Spleen (tissue), 11 donors: ENCODE measurements around the gene SRGAP2. TPM values are rescaled to one million over a fixed set of nuclear protein-coding genes. Genes with fewer than 3 reads are reported as not detected.
"Not testable (repeated sequence)": the region's sequence is repeated elsewhere in the genome, so short reads cannot be mapped to it uniquely, and the experiment has no call there.

Experiments
- DNase-seq: peaks from one replicate; pipeline ENCODE4 v3.0.0-alpha.2; 2020
- H3K27ac ChIP-seq, 8 donors: fragments of 200-600 bp; sonication (generic) in 7 of 8; 1 replicate in 4 of 8; 2 replicates in 4 of 8; pipeline versions ENCODE4 v1.5.0 to v1.8.0; 2016 to 2021; ENCODE audit warnings: inconsistent platforms in 4 of 8, mild to moderate bottlenecking in 4 of 8, moderate library complexity in 1 of 8
- H3K27me3 ChIP-seq, 7 donors: fragments of 200-600 bp; sonication (generic) in 6 of 7; replicated peaks in 1 of 7; 1 replicate in 4 of 7; 2 replicates in 3 of 7; pipeline versions ENCODE4 v1.5.0 to v1.8.0; 2016 to 2021; ENCODE audit warnings: inconsistent platforms in 3 of 7, mild to moderate bottlenecking in 1 of 7
- H3K36me3 ChIP-seq, 6 donors: fragments of 200-600 bp; sonication (generic) in 5 of 6; 1 replicate in 4 of 6; 2 replicates in 2 of 6; pipeline versions ENCODE4 v1.5.0 to v1.8.0; 2016 to 2021; ENCODE audit warnings: inconsistent platforms in 2 of 6
- H3K4me1 ChIP-seq, 6 donors: fragments of 200-600 bp; sonication (generic) in 5 of 6; 1 replicate in 3 of 6; 2 replicates in 3 of 6; pipeline versions ENCODE4 v1.5.0 to v1.8.0; 2016 to 2021; ENCODE audit warnings: inconsistent platforms in 3 of 6
- H3K4me3 ChIP-seq, 8 donors: fragments of 200-600 bp; sonication (generic) in 7 of 8; 1 replicate in 4 of 8; 2 replicates in 4 of 8; pipeline versions ENCODE4 v1.5.0 to v1.8.0; 2016 to 2021; ENCODE audit warnings: inconsistent platforms in 4 of 8, mild to moderate bottlenecking in 4 of 8, moderate library complexity in 2 of 8
- H3K9me3 ChIP-seq, 8 donors: fragments of 200-600 bp; sonication (generic) in 7 of 8; 1 replicate in 4 of 8; 2 replicates in 4 of 8; pipeline versions ENCODE4 v1.5.0 to v1.8.0; 2016 to 2021; ENCODE audit warnings: inconsistent platforms in 4 of 8
- WGBS, 5 donors: extraction: QIAGEN DNeasy Blood & Tissue Kit in 3 of 5; methylation state at CpG; one replicate each; pipeline versions ENCODE4 v1.1.5 to v1.1.7; 2013 to 2018; 5-methylcytosine and 5-hydroxymethylcytosine counted together
- intact Hi-C: fragments of 100-400 bp; cut with DNase I; formaldehyde crosslinking; loops from one replicate; pipeline ENCODE4 v1.15.0; 2023; ENCODE audit warnings: low total_unique reads
- polyA plus RNA-seq, 3 donors: library from polyadenylated mRNA; stranded (reverse); fragments of 200-250 nt; gene quantifications; one replicate each; pipeline ENCODE4 v1.2.1, GENCODE V29; 2013
- total RNA-seq, 7 donors: library from RNA; depleted of rRNA in 3 of 7; stranded (reverse); fragments of >200 nt in 3 of 7; fragmentation: NEBNext Ultra II Directional in 4 of 7; extraction: Animal tissue kit (Norgen Biotek cat#: 25700) in 4 of 7; gene quantifications; one replicate each; pipeline versions ENCODE4 v1.1.0 to v1.2.1, GENCODE V29; 2016 to 2021
- donor health status: healthy with polysubstance abuse.
- donor health status: DM: no; HTN: no; CAD: no; lungs with moderate emphysema.
- donor health status: DM: no; HTN: no; CAD: no.
- donor health status: Bipolar disorder and iron deficiency.
- donor health status: healthy.
- donor health status: DM: no; HTN: no; CAD: no.
- donor health status: DM: yes; HTN: yes; CAD: no.

SRGAP2 gene
- total and polyA plus RNA-seq, 10 donors: 11.9 to 174 (median 97.0) TPM

DNA sequence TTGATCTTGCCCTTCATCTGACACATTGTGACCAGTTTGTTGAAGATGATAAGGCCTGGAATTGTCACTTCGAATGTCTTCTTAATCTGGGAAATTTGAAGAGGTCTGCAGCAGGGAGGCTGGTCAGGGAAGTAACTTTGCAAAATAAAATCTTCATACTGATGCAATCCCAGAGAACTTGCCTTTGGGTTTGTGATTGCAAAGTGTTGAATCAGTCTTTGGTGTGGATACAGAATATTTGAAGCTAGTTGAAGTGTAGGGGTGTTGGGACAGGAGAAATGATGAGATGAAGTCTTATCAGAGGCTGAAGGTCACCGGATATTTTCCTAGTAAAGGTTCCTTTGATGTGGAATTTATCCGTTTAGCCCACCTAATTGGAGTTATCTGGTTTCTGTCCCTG, 42.1 kb downstream of the SRGAP2 start:
- H3K4me3 ChIP-seq, H3K27ac ChIP-seq, H3K9me3 ChIP-seq, H3K36me3 ChIP-seq, intact Hi-C loops, DNase-seq, H3K27me3 ChIP-seq, H3K4me1 ChIP-seq: not testable (repeated sequence)
- 70 to 91% (median 71%) methylated on average over 1 of the region's 3 CpGs for WGBS, 5 donors

- H3K27me3 ChIP-seq, H3K4me1 ChIP-seq, H3K9me3 ChIP-seq, H3K4me3 ChIP-seq, H3K36me3 ChIP-seq, H3K27ac ChIP-seq, intact Hi-C loops, DNase-seq: not testable (repeated sequence)
- no CpG with 5 or more reads among the region's 10 CpGs for WGBS, 5 donors
These were observed 43.0 kb downstream of the SRGAP2 start for GRCh38 chr1:206246129-206246886.

DNA sequence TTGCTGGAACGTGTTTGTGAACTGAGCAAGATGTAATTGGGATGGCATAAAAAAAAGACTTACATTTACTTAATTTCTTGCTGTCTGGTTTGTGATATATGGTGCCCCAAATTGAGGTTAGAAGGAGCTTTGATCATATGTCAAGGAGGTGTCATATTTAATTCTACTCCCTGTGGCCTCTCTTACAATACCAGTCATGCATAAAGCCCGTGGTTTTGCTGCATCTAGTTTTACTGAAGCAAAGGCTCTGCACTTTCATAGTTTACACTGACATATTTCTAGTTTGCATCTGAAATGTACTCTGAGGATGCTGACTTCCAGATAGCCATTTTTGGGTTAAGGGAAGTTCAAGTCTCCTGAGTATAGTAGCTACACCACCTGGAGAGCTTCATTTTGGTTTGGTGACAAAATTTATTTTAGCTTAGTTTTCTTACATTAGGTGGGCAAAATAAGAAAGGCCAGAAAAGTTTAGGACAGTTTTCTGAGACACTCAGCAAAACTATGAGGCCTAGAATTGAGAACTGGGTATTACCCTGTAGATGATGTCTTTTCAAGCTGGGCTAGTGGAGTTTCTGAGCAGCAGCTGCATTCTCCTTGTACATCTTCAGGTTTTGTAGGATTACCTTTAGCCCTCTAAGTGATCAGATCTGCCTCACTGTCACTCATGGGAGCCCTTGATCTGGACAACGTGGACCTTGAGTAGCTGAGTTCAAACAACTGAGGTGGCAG, 47.8 kb downstream of the SRGAP2 start:
- H3K27ac ChIP-seq, intact Hi-C loops, H3K4me3 ChIP-seq, H3K9me3 ChIP-seq, H3K27me3 ChIP-seq, H3K36me3 ChIP-seq, H3K4me1 ChIP-seq, DNase-seq: not testable (repeated sequence)
- 33 to 79% (median 63%) methylated on average over 2 of the region's 3 CpGs for WGBS, 5 donors

DNA sequence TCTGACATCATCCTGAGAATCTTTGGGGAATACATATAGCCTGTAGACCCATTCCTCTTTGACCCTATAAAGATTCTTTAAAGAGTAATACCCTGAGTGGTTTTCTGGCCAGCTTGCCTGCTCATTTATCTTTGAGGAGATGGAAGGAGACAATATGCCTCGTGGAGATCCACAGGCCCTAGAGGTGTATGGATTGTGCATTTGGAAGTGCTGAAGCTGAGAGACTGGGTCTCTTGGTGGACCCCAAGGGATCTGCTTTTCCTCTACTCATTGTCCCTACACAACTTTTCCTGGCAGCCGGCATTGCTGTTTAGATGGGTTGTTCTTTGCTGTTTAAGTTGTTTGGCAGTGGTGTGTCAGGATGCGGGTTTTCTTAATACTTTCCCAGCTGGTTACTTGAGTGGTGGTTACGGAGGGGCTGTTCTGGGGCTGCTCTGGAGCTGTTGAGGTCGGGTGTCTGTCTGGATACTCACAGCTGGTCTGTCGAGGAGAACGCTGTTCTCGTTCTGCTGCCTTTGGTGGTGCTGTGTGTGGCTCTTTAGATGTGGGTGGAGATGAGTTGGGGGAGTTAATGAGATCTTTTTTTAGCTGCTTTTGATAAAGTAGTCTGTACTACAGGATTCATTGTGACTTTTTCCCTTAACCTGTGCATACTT, 49.5 kb downstream of the SRGAP2 start:
- intact Hi-C loops: not testable (repeated sequence)
- 15 to 73% (median 73%) methylated on average over 5 to 7 of the region's 8 CpGs; no CpG with 5 or more reads in 2 of the 5 donors for WGBS, 5 donors

More for the DNA sequence above, 49.5 kb downstream of the SRGAP2 start:
- H3K4me3 ChIP-seq, H3K36me3 ChIP-seq, H3K4me1 ChIP-seq, H3K27ac ChIP-seq, H3K27me3 ChIP-seq, H3K9me3 ChIP-seq, DNase-seq: not testable (repeated sequence)

Other genes with a start within 250 kb of the SRGAP2 start
- 1 to 10 TPM in 6 of 7 donors, under 1 TPM in 1; 0.34 to 3.2 (median 2.6) TPM for gene RAB7B, start 200.1 kb upstream of the SRGAP2 start, total RNA-seq
- 1 to 10 TPM in 1 of 3 donors, under 1 TPM in 2; 0.67 to 2.0 (median 0.85) TPM for gene RAB7B, start 200.1 kb upstream of the SRGAP2 start, polyA plus RNA-seq
- gene CTSE, start 179.6 kb upstream of the SRGAP2 start, total RNA-seq: under 1 TPM in 2 of 7 donors, not detected in 5; 0.40 to 0.66 TPM
- under 1 TPM; 0.06 to 0.11 (median 0.09) TPM for gene CTSE, start 179.6 kb upstream of the SRGAP2 start, polyA plus RNA-seq
- gene RHEX, start 150.4 kb upstream of the SRGAP2 start, total RNA-seq: 1 to 10 TPM in 6 of 7 donors, under 1 TPM in 1; 0.94 to 6.2 (median 3.4) TPM
- 1 to 10 TPM in 2 of 3 donors, under 1 TPM in 1; 0.91 to 3.3 (median 1.2) TPM for gene RHEX, start 150.4 kb upstream of the SRGAP2 start, polyA plus RNA-seq
- not detected for gene AVPR1B, start 86.2 kb upstream of the SRGAP2 start, total RNA-seq
- gene AVPR1B, start 86.2 kb upstream of the SRGAP2 start, polyA plus RNA-seq: not detected
- gene FAM72A, start 702 bp upstream of the SRGAP2 start, total RNA-seq: 10 to 100 TPM in 1 of 7 donors, 1 to 10 TPM in 6; 3.9 to 20.6 (median 7.3) TPM
- 1 to 10 TPM; 4.6 to 9.1 (median 7.8) TPM for gene FAM72A, start 702 bp upstream of the SRGAP2 start, polyA plus RNA-seq